Mesendoderm (in vitro differentiated cells): ENCODE measurements around the gene CORO1C.

Source experiments
- DNase-seq: peaks from one replicate; pipeline ENCODE4 v3.0.0; 2013
- H2AK5ac ChIP-seq: 2 replicates; pipeline ENCODE4 v1.6.1; 2013; ENCODE audit warnings: low read length, inconsistent platforms
- H2BK120ac ChIP-seq: 2 replicates; pipeline ENCODE4 v1.6.1; 2013; ENCODE audit warnings: low read depth, mild to moderate bottlenecking, low read length, moderate library complexity, mixed read lengths
- H2BK15ac ChIP-seq: replicated peaks from 2 replicates; pipeline ENCODE4 v1.6.1; 2013; ENCODE audit warnings: low read depth, mild to moderate bottlenecking, moderate library complexity
- H2BK5ac ChIP-seq: 2 replicates; pipeline ENCODE4 v1.6.1; 2013; ENCODE audit warnings: low read length, inconsistent platforms
- H3K18ac ChIP-seq: 2 replicates; pipeline ENCODE4 v1.6.1; 2013; ENCODE audit warnings: mild to moderate bottlenecking, low read length, mixed read lengths
- H3K23ac ChIP-seq: one replicate; pipeline ENCODE4 v1.6.1; 2013; ENCODE audit warnings: low read length
- H3K27ac ChIP-seq: 2 replicates; pipeline ENCODE4 v1.5.1; 2013; ENCODE audit warnings: low read depth, mild to moderate bottlenecking, inconsistent platforms, low read length, moderate library complexity
- H3K27me3 ChIP-seq: 2 replicates; pipeline ENCODE4 v1.6.1; 2013; ENCODE audit warnings: low read length, control low read depth, mild to moderate bottlenecking, inconsistent platforms; ENCODE audit not compliant: insufficient read depth, poor library complexity
- H3K36me3 ChIP-seq: 2 replicates; pipeline ENCODE4 v1.6.1; 2013; ENCODE audit warnings: low read length, inconsistent platforms; ENCODE audit not compliant: control insufficient read depth, insufficient read depth
- H3K4ac ChIP-seq: one replicate; pipeline ENCODE4 v1.6.1; 2013; ENCODE audit warnings: low read depth, mild to moderate bottlenecking, low read length, moderate library complexity
- H3K4me1 ChIP-seq: 2 replicates; pipeline ENCODE4 v1.6.1; 2013; ENCODE audit warnings: low read depth, low read length, inconsistent platforms; ENCODE audit not compliant: control insufficient read depth
- H3K4me2 ChIP-seq: 2 replicates; pipeline ENCODE4 v1.6.1; 2013; ENCODE audit warnings: low read length
- H3K4me3 ChIP-seq: 2 replicates; pipeline ENCODE4 v1.5.1; 2013; ENCODE audit warnings: mild to moderate bottlenecking, low read length
- H3K56ac ChIP-seq: one replicate; pipeline ENCODE4 v1.6.1; 2013; ENCODE audit warnings: low read length
- H3K79me1 ChIP-seq: 2 replicates; pipeline ENCODE4 v1.6.1; 2013; ENCODE audit warnings: low read length, inconsistent platforms
- H3K79me2 ChIP-seq: 2 replicates; pipeline ENCODE4 v1.6.1; 2013; ENCODE audit warnings: mild to moderate bottlenecking, low read length; ENCODE audit not compliant: control insufficient read depth, insufficient read depth
- H3K9ac ChIP-seq: 2 replicates; pipeline ENCODE4 v1.6.1; 2013; ENCODE audit warnings: low read length, inconsistent platforms
- H4K5ac ChIP-seq: one replicate; pipeline ENCODE4 v1.6.1; 2013; ENCODE audit warnings: low read length
- H4K8ac ChIP-seq: one replicate; pipeline ENCODE4 v1.6.1; 2013; ENCODE audit warnings: low read depth, mild to moderate bottlenecking, control low read depth, low read length, moderate library complexity
- WGBS: extraction: QIAGEN DNeasy Blood & Tissue Kit; methylation state at CpG from one replicate; pipeline ENCODE4 v1.1.7; 2013; ENCODE audit warnings: low lambda C conversion rate, missing lambda C conversion rate; ENCODE audit not compliant: insufficient coverage; ENCODE audit errors: extremely low coverage; 5-methylcytosine and 5-hydroxymethylcytosine counted together

The CORO1C gene

GRCh38 chr12:108630481-108631207 is 100.7 kb downstream of the CORO1C start:
- Histone ChIP-seq H3K56ac (no peak overlapping the region), H2BK120ac (no peak overlapping the region), H3K4me1 (no peaks in the 10 kb centered on the region), H2AK5ac (no peak overlapping the region), H3K4ac (no peak overlapping the region), H3K23ac (no peak overlapping the region), H4K8ac (no peak overlapping the region), H4K5ac (no peak overlapping the region), H3K18ac (no peak overlapping the region), H2BK15ac (no peak overlapping the region), H3K36me3 (no peaks in the 10 kb centered on the region), H3K4me2 (no peak overlapping the region), H3K27ac (no peak overlapping the region), H3K79me2 (no peaks in the 10 kb centered on the region), H3K27me3 (no peaks in the 10 kb centered on the region), H3K9ac (no peak overlapping the region), H3K79me1 (no peaks in the 10 kb centered on the region), H3K4me3 (no peak overlapping the region), H2BK5ac (no peak overlapping the region)
- no CpG with 5 or more reads among the region's 9 CpGs for WGBS
- no peak for DNase-seq

GRCh38 chr12:108629824-108630476 is 101.4 kb downstream of the CORO1C start:
- no peak overlapping the region for H4K5ac ChIP-seq
- no peak overlapping the region for H3K23ac ChIP-seq
- H2BK15ac ChIP-seq: no peak overlapping the region
- H3K79me1 ChIP-seq: no peaks in the 10 kb centered on the region
- no peaks in the 10 kb centered on the region for H3K4me1 ChIP-seq
- no CpG with 5 or more reads among the region's 17 CpGs for WGBS
- H2AK5ac ChIP-seq: no peak overlapping the region
- H3K18ac ChIP-seq: peak overlapping the region; percentile 69
- H3K27ac ChIP-seq: no peak overlapping the region
- H3K27me3 ChIP-seq: no peaks in the 10 kb centered on the region
- H3K79me2 ChIP-seq: no peaks in the 10 kb centered on the region
- H3K9ac ChIP-seq: no peak overlapping the region
- H3K4me2 ChIP-seq: no peak overlapping the region
- peak overlapping the region; percentile 38 for H3K56ac ChIP-seq
- no peak overlapping the region for H2BK5ac ChIP-seq
- H4K8ac ChIP-seq: no peak overlapping the region
- no peaks in the 10 kb centered on the region for H3K36me3 ChIP-seq
- H3K4me3 ChIP-seq: no peak overlapping the region
- no peak overlapping the region for H3K4ac ChIP-seq
- H2BK120ac ChIP-seq: no peak overlapping the region
- peak; percentile 88 for DNase-seq

- no peak for DNase-seq
- H3K9ac ChIP-seq: no peak overlapping the region
- no peak overlapping the region for H3K27ac ChIP-seq
- no peak overlapping the region for H3K4me3 ChIP-seq
- H3K23ac ChIP-seq: no peak overlapping the region
- H2BK120ac ChIP-seq: no peak overlapping the region
- no peaks in the 10 kb centered on the region for H3K36me3 ChIP-seq
- no CpG with 5 or more reads among the region's 5 CpGs for WGBS
- no peaks in the 10 kb centered on the region for H3K79me2 ChIP-seq
- no peak overlapping the region for H2BK15ac ChIP-seq
- H4K8ac ChIP-seq: no peak overlapping the region
- H4K5ac ChIP-seq: no peak overlapping the region
- no peaks in the 10 kb centered on the region for H3K79me1 ChIP-seq
- H3K18ac ChIP-seq: no peak overlapping the region
- H3K56ac ChIP-seq: no peak overlapping the region
- H3K27me3 ChIP-seq: no peaks in the 10 kb centered on the region
- H2BK5ac ChIP-seq: no peak overlapping the region
- H3K4me1 ChIP-seq: no peaks in the 10 kb centered on the region
- H2AK5ac ChIP-seq: no peak overlapping the region
- H3K4ac ChIP-seq: peak overlapping the region; percentile 41
- H3K4me2 ChIP-seq: no peak overlapping the region
Measured at GRCh38 chr12:108629151-108629550, 102.2 kb downstream of the CORO1C start.

GRCh38 chr12:108627134-108627920 is 104.0 kb downstream of the CORO1C start:
- WGBS: no CpG with 5 or more reads among the region's 8 CpGs
- no peaks in the 10 kb centered on the region for H3K79me2 ChIP-seq
- H4K5ac ChIP-seq: no peak overlapping the region
- H3K4ac ChIP-seq: no peak overlapping the region
- no peak overlapping the region for H2BK15ac ChIP-seq
- H2AK5ac ChIP-seq: no peak overlapping the region
- no peak overlapping the region for H3K27ac ChIP-seq
- H3K27me3 ChIP-seq: no peaks in the 10 kb centered on the region
- no peaks in the 10 kb centered on the region for H3K36me3 ChIP-seq
- H3K56ac ChIP-seq: no peak overlapping the region
- no peak for DNase-seq
- H3K4me2 ChIP-seq: no peak overlapping the region
- H2BK120ac ChIP-seq: no peak overlapping the region
- no peak overlapping the region for H3K9ac ChIP-seq
- no peak overlapping the region for H4K8ac ChIP-seq
- no peaks in the 10 kb centered on the region for H3K79me1 ChIP-seq
- no peak overlapping the region for H3K4me3 ChIP-seq
- no peaks in the 10 kb centered on the region for H3K4me1 ChIP-seq
- no peak overlapping the region for H3K18ac ChIP-seq
- H2BK5ac ChIP-seq: no peak overlapping the region
- H3K23ac ChIP-seq: no peak overlapping the region

GRCh38 chr12:108625228-108625627 is 106.1 kb downstream of the CORO1C start:
- WGBS: no CpG with 5 or more reads among the region's 3 CpGs
- DNase-seq: no peak
- Histone ChIP-seq H2BK15ac (no peak overlapping the region), H3K36me3 (no peaks in the 10 kb centered on the region), H2BK120ac (no peak overlapping the region), H3K4me2 (no peak overlapping the region), H3K4ac (no peak overlapping the region), H3K4me3 (no peak overlapping the region), H3K27ac (no peak overlapping the region), H4K5ac (no peak overlapping the region), H2BK5ac (no peak overlapping the region), H3K79me2 (no peaks in the 10 kb centered on the region), H3K79me1 (no peaks in the 10 kb centered on the region), H3K9ac (no peak overlapping the region), H4K8ac (no peak overlapping the region), H3K27me3 (no peaks in the 10 kb centered on the region), H3K18ac (no peak overlapping the region), H2AK5ac (no peak overlapping the region), H3K4me1 (no peaks in the 10 kb centered on the region), H3K56ac (no peak overlapping the region), H3K23ac (no peak overlapping the region)
